OCI-LY1 (cell line): ENCODE data around the gene IL4I1.

ENCODE experiments used
- CTCF ChIP-seq: fragments of 200-600 bp; sonication (generic), shearing (Covaris generic); IDR thresholded peaks from 2 replicates; pipeline ENCODE4 v1.5.1; 2017; ENCODE audit warnings: mild to moderate bottlenecking, antibody characterized with exemption, low read length, moderate library complexity, mixed read lengths
- EZH2 ChIP-seq: fragments of 200-600 bp; sonication (generic), shearing (Covaris generic); IDR thresholded peaks from 2 replicates; pipeline ENCODE4 v1.8.0; 2017; ENCODE audit warnings: borderline replicate concordance, mixed run types, mild to moderate bottlenecking, antibody characterized with exemption, low read length, moderate library complexity, mixed read lengths

- TF ChIP-seq EZH2 (no peak), CTCF (no peak)
Measured at GRCh38 chr19:49888510-49888824, 8.2 kb downstream of the IL4I1 start.
